SK-N-SH treated with all-trans-retinoic acid at 6 μM for 48 hours (cell line): ENCODE data around the gene ZBED1.
"Not testable (repeated sequence)": the region's sequence is repeated elsewhere in the genome, so short reads cannot be mapped to it uniquely, and the experiment has no call there.

Experiments used
- ATAC-seq: fragments of 200-7000 bp; cut with Tn5 transposase; 3 replicates; pipeline ENCODE4 v1.9.1; 2020; ENCODE audit warnings: mild to moderate bottlenecking, moderate library complexity
- ARNTL ChIP-seq: fragments of 450-650 bp; formaldehyde crosslinking; IDR thresholded peaks from 2 replicates; pipeline ENCODE4 v1.5.0; 2020; ENCODE audit warnings: low read depth, mild to moderate bottlenecking, moderate library complexity, borderline replicate concordance
- CREB5 ChIP-seq: fragments of 250-450 bp; sonication (Bioruptor Pico); IDR thresholded peaks from 2 replicates; pipeline ENCODE4 v1.5.1; 2020; ENCODE audit warnings: low read depth, mild to moderate bottlenecking, moderate library complexity
- CSDC2 ChIP-seq: fragments of 250-450 bp; sonication (Bioruptor Pico); IDR thresholded peaks from 2 replicates; pipeline ENCODE4 v1.5.0; 2020; ENCODE audit warnings: mild to moderate bottlenecking, moderate library complexity
- CSRNP3 ChIP-seq: fragments of 250-450 bp; sonication (Bioruptor Pico); IDR thresholded peaks from 2 replicates; pipeline ENCODE4 v1.5.1; 2021; ENCODE audit warnings: mild to moderate bottlenecking, moderate library complexity
- ESRRG ChIP-seq: fragments of 250-450 bp; sonication (Bioruptor Pico); IDR thresholded peaks from 2 replicates; pipeline ENCODE4 v1.6.1; 2021; ENCODE audit warnings: mild to moderate bottlenecking
- GLIS3 ChIP-seq: fragments of 250-450 bp; sonication (Bioruptor Pico); IDR thresholded peaks from 2 replicates; pipeline ENCODE4 v1.5.0; 2020; ENCODE audit warnings: mild to moderate bottlenecking, moderate library complexity
- ISL1 ChIP-seq: fragments of 250-450 bp; sonication (Bioruptor Pico); IDR thresholded peaks from 2 replicates; pipeline ENCODE4 v2.1.2; 2022; ENCODE audit warnings: mild to moderate bottlenecking, moderate library complexity
- OSR1 ChIP-seq: fragments of 250-450 bp; sonication (Bioruptor Pico); IDR thresholded peaks from 2 replicates; pipeline ENCODE4 v1.8.0; 2022; ENCODE audit warnings: moderate library complexity, mild to moderate bottlenecking, inconsistent platforms
- PATZ1 ChIP-seq: fragments of 250-450 bp; sonication (Bioruptor Pico); IDR thresholded peaks from 2 replicates; pipeline ENCODE4 v1.8.0; 2020; ENCODE audit warnings: mild to moderate bottlenecking, moderate library complexity, borderline replicate concordance
- POU6F1 ChIP-seq: fragments of 250-450 bp; sonication (Bioruptor Pico); IDR thresholded peaks from 2 replicates; pipeline ENCODE4 v1.8.0; 2021; ENCODE audit warnings: low read depth, mild to moderate bottlenecking, moderate library complexity, borderline replicate concordance
- PPARA ChIP-seq: fragments of 250-450 bp; sonication (Bioruptor Pico); IDR thresholded peaks from 2 replicates; pipeline ENCODE4 v1.5.0; 2020; ENCODE audit warnings: mild to moderate bottlenecking, borderline replicate concordance
- RARB ChIP-seq: fragments of 250-450 bp; sonication (Bioruptor Pico); IDR thresholded peaks from 2 replicates; pipeline ENCODE4 v1.8.0; 2021; ENCODE audit warnings: mild to moderate bottlenecking, moderate library complexity
- SNAI2 ChIP-seq: fragments of 250-450 bp; sonication (Bioruptor Pico); IDR thresholded peaks from 2 replicates; pipeline ENCODE4 v1.5.0; 2020; ENCODE audit warnings: mild to moderate bottlenecking, moderate library complexity
- TCF4 ChIP-seq: fragments of 250-450 bp; sonication (Bioruptor Pico); IDR thresholded peaks from 2 replicates; pipeline ENCODE4 v1.8.0; 2021; ENCODE audit warnings: mild to moderate bottlenecking, moderate library complexity, borderline replicate concordance
- TOX ChIP-seq: fragments of 250-450 bp; sonication (Bioruptor Pico); IDR thresholded peaks from 2 replicates; pipeline ENCODE4 v1.8.0; 2021; ENCODE audit warnings: mild to moderate bottlenecking, moderate library complexity, borderline replicate concordance
- TSHZ2 ChIP-seq: fragments of 250-450 bp; sonication (Bioruptor Pico); IDR thresholded peaks from 2 replicates; pipeline ENCODE4 v1.5.0; 2020; ENCODE audit warnings: mild to moderate bottlenecking, moderate library complexity
- ZC3H10 ChIP-seq: fragments of 250-450 bp; sonication (Bioruptor Pico); IDR thresholded peaks from 2 replicates; pipeline ENCODE4 v1.5.1; 2021; ENCODE audit warnings: mild to moderate bottlenecking, moderate library complexity
- ZFP3 ChIP-seq: fragments of 250-450 bp; sonication (Bioruptor Pico); IDR thresholded peaks from 2 replicates; pipeline ENCODE4 v1.5.0; 2020; ENCODE audit warnings: mild to moderate bottlenecking, moderate library complexity
- ZFP30 ChIP-seq: fragments of 450-650 bp; formaldehyde crosslinking; IDR thresholded peaks from 2 replicates; pipeline ENCODE4 v1.5.0; 2022; ENCODE audit warnings: mild to moderate bottlenecking, moderate library complexity
- ZNF565 ChIP-seq: fragments of 450-650 bp; formaldehyde crosslinking; conservative IDR thresholded peaks from 2 replicates; pipeline ENCODE4 v1.5.0; 2020; ENCODE audit warnings: low read depth, mild to moderate bottlenecking, moderate library complexity
- ZNF8 ChIP-seq: fragments of 450-650 bp; formaldehyde crosslinking; IDR thresholded peaks from 2 replicates; pipeline ENCODE4 v1.5.0; 2020; ENCODE audit warnings: mild to moderate bottlenecking, moderate library complexity

The ZBED1 gene

GRCh38 chrX:2520539-2520938 lies 19.8 kb upstream of the ZBED1 start (continued):
- no peak for TF ChIP-seq ISL1 (CRISPR knock-in tag)
- TF ChIP-seq, all 23 proteins: peak for 0

GRCh38 chrX:2519638-2520037 lies 18.9 kb upstream of the ZBED1 start:
- ATAC-seq: not testable (repeated sequence)

GRCh38 chrX:2517055-2517454 lies 16.3 kb upstream of the ZBED1 start:
- TF ChIP-seq TSHZ2 (CRISPR knock-in tag) (no peak), POU6F1 (CRISPR knock-in tag) (no peak), ARNTL (no peak), CREB5 (CRISPR knock-in tag) (no peak), RARB (CRISPR knock-in tag) (no peak), ZNF565 (CRISPR knock-in tag) (no peak), ZFP30 (CRISPR knock-in tag) (no peak), ZNF8 (CRISPR knock-in tag) (no peak), TOX (no peak), OSR1 (no peak), SNAI2 (CRISPR knock-in tag) (no peak), ESRRG (no peak), GLIS3 (no peak), CSDC2 (CRISPR knock-in tag) (no peak), TCF4 (CRISPR knock-in tag) (no peak), ISL1 (CRISPR knock-in tag) (no peak), ZC3H10 (CRISPR knock-in tag) (no peak)
- TF ChIP-seq, all 23 proteins: peak for 0
- ATAC-seq: no peak

GRCh38 chrX:2516623-2517022 lies 15.8 kb upstream of the ZBED1 start:
- TF ChIP-seq CSRNP3 (CRISPR knock-in tag): no peak
- TF ChIP-seq OSR1: no peak
- no peak for TF ChIP-seq ARNTL
- TF ChIP-seq ESRRG: no peak
- no peak for TF ChIP-seq TCF4 (CRISPR knock-in tag)
- no peak for TF ChIP-seq CSDC2 (CRISPR knock-in tag)
- no peak for TF ChIP-seq PPARA (CRISPR knock-in tag)
- ATAC-seq: no peak

- no peak for ATAC-seq
- TF ChIP-seq ISL1 (CRISPR knock-in tag) (no peak), CSRNP3 (CRISPR knock-in tag) (no peak), ESRRG (no peak), ZC3H10 (CRISPR knock-in tag) (no peak), PATZ1 (CRISPR knock-in tag) (no peak), SNAI2 (CRISPR knock-in tag) (no peak), ZFP3 (CRISPR knock-in tag) (no peak), CREB5 (CRISPR knock-in tag) (no peak), OSR1 (no peak), POU6F1 (CRISPR knock-in tag) (no peak), ZFP30 (CRISPR knock-in tag) (no peak), TOX (no peak), GLIS3 (no peak)
Observed at GRCh38 chrX:2514131-2514530, 13.4 kb upstream of the ZBED1 start.
